T-cell (primary cell): ENCODE measurements around the gene MIS18BP1. TPM values are rescaled to one million over a fixed set of nuclear protein-coding genes. Genes with fewer than 3 reads are reported as not detected.

Experiments
- ATAC-seq, 4 experiments: fragments of 200-7000 bp in 3 of 4; fragments of 150-1000 bp in 1 of 4; cut with Tn5 transposase; replicated peaks in 1 of 4; 1 replicate in 3 of 4; 2 replicates in 1 of 4; pipeline ENCODE4 v1.10.0; 2021; ENCODE audit warnings: moderate library complexity in 3 of 4, mild to moderate bottlenecking in 2 of 4, moderate number of reproducible peaks in 1 of 4
- CTCF ChIA-PET, 2 donors: fragments of 300-600 bp; sonication (Branson Sonifier 250); formaldehyde crosslinking; loops; one replicate each; lab custom pipeline; 2022; ENCODE audit warnings: antibody characterized with exemption in 2 of 2; lab: Charles Lee
- POLR2A ChIA-PET, 2 donors: fragments of 300-600 bp; sonication (Branson Sonifier 250); formaldehyde crosslinking; loops; one replicate each; lab custom pipeline; 2022; ENCODE audit warnings: antibody characterized with exemption in 2 of 2; lab: Charles Lee
- DNase-seq, 35 experiments: peaks; one replicate each; pipeline versions ENCODE4 v3.0.0 to v3.0.0-alpha.2; 2013 to 2023
- H3K27ac ChIP-seq: one replicate; pipeline ENCODE4 v1.5.1; 2013; ENCODE audit warnings: low read length
- H3K27me3 ChIP-seq, 2 experiments: replicated peaks in 1 of 2; 1 replicate in 1 of 2; 2 replicates in 1 of 2; pipeline versions ENCODE4 v1.6.1 to v1.7.0; 2013; ENCODE audit warnings: low read length in 1 of 2, mixed read lengths in 1 of 2; ENCODE audit not compliant: control insufficient read depth in 2 of 2, insufficient read depth in 2 of 2; ENCODE audit errors: extremely low read depth in 1 of 2
- H3K36me3 ChIP-seq, 2 donors: 1 replicate in 1 of 2; 2 replicates in 1 of 2; pipeline versions ENCODE4 v1.6.1 to v1.7.0; 2013; ENCODE audit warnings: low read length in 1 of 2; ENCODE audit not compliant: control insufficient read depth in 2 of 2, insufficient read depth in 1 of 2; ENCODE audit errors: extremely low read depth in 1 of 2
- H3K4me1 ChIP-seq, 2 experiments: 1 replicate in 1 of 2; 2 replicates in 1 of 2; pipeline versions ENCODE4 v1.6.1 to v1.7.0; 2013; ENCODE audit warnings: low read length in 2 of 2, mixed read lengths in 1 of 2; ENCODE audit not compliant: insufficient read depth in 2 of 2, control insufficient read depth in 1 of 2; ENCODE audit errors: extremely low read depth in 1 of 2
- H3K4me3 ChIP-seq, 2 donors: 1 replicate in 1 of 2; 2 replicates in 1 of 2; pipeline versions ENCODE4 v1.5.1 to v1.7.0; 2013; ENCODE audit warnings: mild to moderate bottlenecking in 2 of 2, low read length in 1 of 2, moderate library complexity in 1 of 2; ENCODE audit not compliant: control insufficient read depth in 1 of 2; ENCODE audit errors: extremely low read depth in 1 of 2
- H3K9me3 ChIP-seq: 2 replicates; pipeline ENCODE4 v1.7.0; 2013
- H3K27ac Mint-ChIP-seq, 2 donors: one replicate each; pipeline ENCODE4 v1.8.0; 2020 to 2021; ENCODE audit warnings: mild to moderate bottlenecking in 2 of 2, mixed read lengths in 2 of 2
- H3K27me3 Mint-ChIP-seq, 2 donors: one replicate each; pipeline ENCODE4 v1.8.0; 2021 to 2022; ENCODE audit warnings: mixed read lengths in 2 of 2
- H3K36me3 Mint-ChIP-seq: one replicate; pipeline ENCODE4 v1.8.0; 2021; ENCODE audit warnings: mixed read lengths
- H3K4me1 Mint-ChIP-seq, 3 donors: one replicate each; pipeline ENCODE4 v1.8.0; 2020 to 2022; ENCODE audit warnings: mixed read lengths in 3 of 3, mild to moderate bottlenecking in 1 of 3
- H3K4me3 Mint-ChIP-seq, 3 donors: one replicate each; pipeline ENCODE4 v1.8.0; 2020 to 2022; ENCODE audit warnings: mild to moderate bottlenecking in 3 of 3, mixed read lengths in 3 of 3, moderate library complexity in 3 of 3
- H3K9me3 Mint-ChIP-seq, 3 donors: one replicate each; pipeline ENCODE4 v1.8.0; 2020 to 2022; ENCODE audit warnings: mixed read lengths in 3 of 3
- WGBS: methylation state at CpG from one replicate; pipeline ENCODE4 v1.1.5; 2013; ENCODE audit warnings: missing lambda C conversion rate; ENCODE audit not compliant: insufficient coverage; 5-methylcytosine and 5-hydroxymethylcytosine counted together
- total RNA-seq, 35 experiments: library from RNA in 6 of 35; stranded (reverse) in 6 of 35; fragments of 120-200 nt in 1 of 35; gene quantifications; one replicate each; pipeline versions ENCODE4 v1.2.1 to v1.2.4 and lab custom pipeline; 2013 to 2026

MIS18BP1 gene
- total RNA-seq, 5 donors from 2014 or later (not counting 1 experiment from before 2014, with no cell fraction given), result 20.8 to 34.0 (median 27.6) TPM

DNA sequence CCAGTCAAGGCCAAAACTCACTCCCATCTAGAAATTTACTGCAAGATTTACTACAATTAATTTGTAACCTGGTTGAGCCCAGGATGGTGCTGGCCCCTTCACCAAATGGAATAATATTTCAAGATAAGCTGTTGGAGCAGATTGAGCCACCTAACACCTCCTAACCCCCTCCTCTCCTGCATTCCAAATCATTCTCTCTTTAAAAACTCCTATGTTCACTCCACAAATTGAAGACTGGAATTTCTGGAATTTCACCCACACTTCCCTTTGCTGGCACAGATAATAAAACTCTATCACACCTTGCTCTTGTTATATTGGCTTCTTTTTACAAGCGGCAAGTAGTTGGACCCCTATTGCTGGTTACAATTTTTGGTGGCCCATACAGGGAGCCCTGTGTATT is 41.7 kb downstream of the MIS18BP1 start:
- Mint-ChIP-seq H3K36me3 (peaks cover 55% of the 10 kb centered on the region), H3K27ac (no peak overlapping the region), H3K27me3 (no peaks in the 10 kb centered on the region), H3K4me1 (no peaks in the 10 kb centered on the region), H3K9me3 (no peaks in the 10 kb centered on the region), H3K4me3 (no peak overlapping the region)
- H3K4me1 ChIP-seq, result no peaks in the 10 kb centered on the region
- WGBS, result no CpG with 5 or more reads among the region's 1 CpG
- H3K4me3 ChIP-seq, result no peak overlapping the region
- ChIA-PET CTCF (no interaction called here), POLR2A (no interaction called here)
- ATAC-seq (no peak), DNase-seq (no peak)
- peaks cover 0 to 35% of the 10 kb centered on the region in 2 donors for H3K36me3 ChIP-seq
- no peaks in the 10 kb centered on the region for H3K9me3 ChIP-seq
- no peak overlapping the region for H3K27ac ChIP-seq
- no peaks in the 10 kb centered on the region for H3K27me3 ChIP-seq

DNA sequence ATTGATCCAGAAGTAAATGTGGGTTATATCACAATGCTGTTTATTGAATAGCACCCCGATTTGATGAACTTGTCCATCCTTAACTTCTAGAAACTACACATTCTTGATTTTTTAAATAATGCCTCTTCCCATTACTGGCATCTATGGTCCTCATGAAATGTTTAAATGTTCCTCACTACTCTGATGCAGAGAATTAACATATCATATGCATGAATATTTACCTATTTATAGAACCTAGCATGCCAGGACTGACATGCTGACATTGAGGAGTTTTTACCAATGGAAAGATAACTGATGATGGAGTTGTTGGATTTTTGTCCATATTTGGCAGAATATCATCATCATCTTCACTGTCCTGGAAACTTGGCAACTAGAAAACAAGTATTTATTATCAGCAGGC is 42.8 kb downstream of the MIS18BP1 start:
- no peaks in the 10 kb centered on the region for H3K4me1 Mint-ChIP-seq

DNA sequence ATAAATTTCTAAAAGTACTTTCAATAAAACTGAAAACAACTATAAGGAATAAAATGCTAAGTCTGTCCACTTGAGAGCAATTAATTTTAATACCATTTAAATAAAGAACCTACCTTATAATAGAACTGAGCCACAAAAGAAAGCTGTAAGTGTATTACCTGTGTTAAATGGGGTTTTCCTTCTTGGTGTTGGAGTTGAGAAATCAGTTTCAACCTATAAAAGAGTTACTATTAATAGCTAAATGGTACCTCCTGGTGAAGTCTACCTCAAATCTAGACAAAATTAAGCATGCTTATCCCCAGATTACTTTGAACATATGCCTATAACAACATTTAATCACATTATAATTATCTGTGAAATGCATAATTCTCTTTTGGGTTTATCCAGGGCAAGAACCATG is 48.8 kb downstream of the MIS18BP1 start:
- no peak overlapping the region for H3K4me3 Mint-ChIP-seq
- H3K27me3 Mint-ChIP-seq, result no peaks in the 10 kb centered on the region
- no peak overlapping the region for H3K27ac Mint-ChIP-seq
- Histone ChIP-seq H3K4me1 (no peaks in the 10 kb centered on the region), H3K27me3 (no peaks in the 10 kb centered on the region), H3K4me3 (no peak overlapping the region), H3K27ac (no peak overlapping the region), H3K36me3 (peaks cover 0 to 11% of the 10 kb centered on the region in 2 donors), H3K9me3 (no peaks in the 10 kb centered on the region)
- DNase-seq (no peak), ATAC-seq (no peak)
- no peaks in the 10 kb centered on the region for H3K9me3 Mint-ChIP-seq
- POLR2A ChIA-PET, result no interaction called here
- CTCF ChIA-PET, result interaction anchor here in 1 of 2 donors (0.6 kb wide), 1 partner anchor 44 kb away, joined by 6 read pairs; no protein-coding TSS in a partner anchor
- peaks cover 0 to 2% (median 0%) of the 10 kb centered on the region in 3 donors for H3K4me1 Mint-ChIP-seq
- peaks cover 20% of the 10 kb centered on the region for H3K36me3 Mint-ChIP-seq

More for the DNA sequence above, 42.8 kb downstream of the MIS18BP1 start:
- no peaks in the 10 kb centered on the region for H3K4me1 ChIP-seq
- no CpG with 5 or more reads among the region's 1 CpG for WGBS
- Mint-ChIP-seq H3K27ac (no peak overlapping the region), H3K4me3 (no peak overlapping the region), H3K36me3 (peaks cover 58% of the 10 kb centered on the region), H3K27me3 (no peaks in the 10 kb centered on the region), H3K9me3 (no peaks in the 10 kb centered on the region)
- no peak overlapping the region for H3K4me3 ChIP-seq
- no peak for ATAC-seq
- H3K36me3 ChIP-seq, result peaks cover 0 to 35% of the 10 kb centered on the region in 2 donors
- ChIA-PET POLR2A (no interaction called here), CTCF (interaction anchor here in 1 of 2 donors (0.6 kb wide), 1 partner anchor 10 kb away, joined by 3 read pairs; no protein-coding TSS in a partner anchor)
- no peaks in the 10 kb centered on the region for H3K27me3 ChIP-seq
- DNase-seq, result no peak
- no peaks in the 10 kb centered on the region for H3K9me3 ChIP-seq
- H3K27ac ChIP-seq, result no peak overlapping the region

DNA sequence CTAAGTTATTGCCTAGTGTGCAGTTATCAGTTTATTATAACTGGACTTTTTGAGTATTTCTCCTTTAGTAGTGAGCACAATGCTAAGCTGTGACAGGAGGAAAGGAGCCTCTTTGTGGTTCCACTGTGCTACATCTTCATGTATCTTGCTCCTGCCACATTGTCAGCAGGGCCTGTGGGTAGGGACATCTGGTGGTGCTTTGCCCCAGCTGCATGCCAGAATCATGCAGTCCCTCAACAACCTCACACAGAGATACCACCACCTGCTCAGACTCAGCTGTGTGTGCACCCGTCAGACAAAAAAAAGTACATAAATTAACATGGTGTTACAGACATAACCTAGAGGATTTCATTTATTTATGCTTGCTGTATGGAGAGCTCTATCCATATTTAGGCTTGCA is 51.1 kb downstream of the MIS18BP1 start:
- no peak overlapping the region for H3K27ac ChIP-seq
- DNase-seq (peak in 5 of 35 experiments; percentile 1 to 19 (median 3)), ATAC-seq (peak; percentile 40 to 63 (median 42))
- peaks cover 0 to 11% of the 10 kb centered on the region in 2 donors for H3K36me3 ChIP-seq
- Mint-ChIP-seq H3K9me3 (no peaks in the 10 kb centered on the region), H3K36me3 (peaks cover 14% of the 10 kb centered on the region), H3K4me1 (peaks cover 0 to 2% (median 0%) of the 10 kb centered on the region in 3 donors), H3K4me3 (no peak overlapping the region), H3K27ac (peak overlapping the region in 1 of 2 donors; percentile 24), H3K27me3 (no peaks in the 10 kb centered on the region)
- H3K4me1 ChIP-seq, result no peaks in the 10 kb centered on the region
- H3K9me3 ChIP-seq, result no peaks in the 10 kb centered on the region
- WGBS, result no CpG with 5 or more reads among the region's 1 CpG
- H3K27me3 ChIP-seq, result no peaks in the 10 kb centered on the region
- POLR2A ChIA-PET, result no interaction called here
- CTCF ChIA-PET, result interaction anchor here in 1 of 2 donors (0.5 kb wide), 1 partner anchor 127 kb away, joined by 3 read pairs; no protein-coding TSS in a partner anchor
- H3K4me3 ChIP-seq, result no peak overlapping the region

DNA sequence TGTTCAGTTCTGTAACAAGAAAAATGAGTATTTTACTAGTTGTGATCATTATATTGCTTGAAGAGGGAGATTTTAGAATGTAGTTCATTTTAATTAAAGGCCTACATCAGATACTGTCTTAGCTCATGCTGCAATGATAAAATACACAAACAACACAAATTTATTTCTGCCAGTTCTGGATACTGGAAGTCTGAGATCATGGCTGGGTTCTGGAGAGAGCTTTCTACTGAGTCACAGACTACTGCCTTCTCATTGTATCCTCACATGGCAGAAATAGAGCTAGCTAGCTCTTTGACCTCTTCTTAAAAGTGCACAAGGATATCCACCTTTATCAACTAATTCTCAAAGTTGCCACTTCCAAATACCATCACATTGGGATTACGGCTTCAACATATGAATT is 53.8 kb downstream of the MIS18BP1 start:
- Histone ChIP-seq H3K27me3 (no peaks in the 10 kb centered on the region), H3K27ac (no peak overlapping the region), H3K9me3 (no peaks in the 10 kb centered on the region), H3K4me1 (no peaks in the 10 kb centered on the region), H3K36me3 (peaks cover 0 to 9% of the 10 kb centered on the region in 2 donors), H3K4me3 (no peak overlapping the region)
- ChIA-PET POLR2A (interaction anchor here in 1 of 2 donors (0.5 kb wide), 1 partner anchor 238 kb away, joined by 3 read pairs; no protein-coding TSS in a partner anchor), CTCF (no interaction called here)
- H3K4me3 Mint-ChIP-seq, result no peak overlapping the region
- peaks cover 0 to 2% (median 0%) of the 10 kb centered on the region in 3 donors for H3K4me1 Mint-ChIP-seq
- peaks cover 22% of the 10 kb centered on the region for H3K36me3 Mint-ChIP-seq
- H3K9me3 Mint-ChIP-seq, result no peaks in the 10 kb centered on the region
- ATAC-seq (no peak), DNase-seq (no peak)
- no peak overlapping the region for H3K27ac Mint-ChIP-seq
- H3K27me3 Mint-ChIP-seq, result no peaks in the 10 kb centered on the region
- no CpG with 5 or more reads among the region's 1 CpG for WGBS

DNA sequence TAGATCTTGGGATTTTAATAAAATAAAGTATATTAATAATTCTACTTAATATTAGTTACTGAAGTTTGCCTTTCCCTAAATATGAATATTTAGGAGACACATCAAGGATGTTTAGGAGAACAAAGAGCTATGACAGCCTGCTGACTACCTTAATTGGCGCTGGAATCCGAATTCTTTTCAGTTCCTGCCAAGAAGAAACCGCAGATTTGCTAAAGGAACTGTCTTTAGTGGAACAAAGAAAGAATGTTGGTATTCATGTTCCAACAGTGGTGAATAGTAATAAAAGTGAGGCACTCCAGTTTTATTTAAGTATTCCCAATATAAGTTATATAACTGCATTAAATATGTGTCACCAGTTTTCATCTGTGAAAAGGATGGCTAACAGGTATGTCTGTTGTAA is 54.5 kb downstream of the MIS18BP1 start:
- Mint-ChIP-seq H3K27ac (no peak overlapping the region), H3K27me3 (no peaks in the 10 kb centered on the region), H3K4me3 (no peak overlapping the region), H3K36me3 (peaks cover 22% of the 10 kb centered on the region), H3K9me3 (no peaks in the 10 kb centered on the region), H3K4me1 (peaks cover 0 to 2% (median 0%) of the 10 kb centered on the region in 3 donors)
- Histone ChIP-seq H3K4me1 (no peaks in the 10 kb centered on the region), H3K27ac (no peak overlapping the region), H3K4me3 (no peak overlapping the region), H3K36me3 (peaks cover 0 to 9% of the 10 kb centered on the region in 2 donors), H3K9me3 (no peaks in the 10 kb centered on the region), H3K27me3 (no peaks in the 10 kb centered on the region)
- ChIA-PET CTCF (interaction anchor here in 1 of 2 donors (0.6 kb wide), 1 partner anchor 95 kb away, joined by 3 read pairs; no protein-coding TSS in a partner anchor), POLR2A (interaction anchor here in 1 of 2 donors (0.5 kb wide), 1 partner anchor 257 kb away, joined by 8 read pairs; no protein-coding TSS in a partner anchor)
- no peak for DNase-seq
- no CpG with 5 or more reads among the region's 3 CpGs for WGBS
- ATAC-seq, result no peak
